Testis (tissue), 5 donors: Measurements from ENCODE around the gene PEX13. TPM values are rescaled to one million over a fixed set of nuclear protein-coding genes. Genes with fewer than 3 reads are reported as not detected.

ENCODE experiments used
- DNase-seq: peaks from one replicate; pipeline ENCODE4 v3.0.0-alpha.2; 2019
- H3K27ac ChIP-seq, 2 donors: fragments of 200-600 bp; sonication (generic); one replicate each; pipeline ENCODE4 v1.5.1; 2019
- H3K27me3 ChIP-seq: fragments of 200-600 bp; sonication (generic); one replicate; pipeline ENCODE4 v1.5.1; 2019
- H3K36me3 ChIP-seq: fragments of 200-600 bp; sonication (generic); one replicate; pipeline ENCODE4 v1.5.1; 2017; ENCODE audit warnings: low read depth; ENCODE audit errors: missing control alignments
- H3K4me1 ChIP-seq: fragments of 200-600 bp; sonication (generic); one replicate; pipeline ENCODE4 v1.5.1; 2019
- H3K4me3 ChIP-seq, 2 donors: fragments of 200-600 bp; sonication (generic); one replicate each; pipeline ENCODE4 v1.5.1; 2017 to 2019
- H3K9me3 ChIP-seq: fragments of 200-600 bp; sonication (generic); one replicate; pipeline ENCODE4 v1.5.1; 2017
- CTCF ChIP-seq, 3 experiments: fragments of 450-650 bp in 2 of 3; fragments of 200-600 bp in 1 of 3; sonication (generic) in 1 of 3; IDR thresholded peaks; one replicate each; pipeline ENCODE4 v1.5.1; 2016 to 2019; ENCODE audit warnings: antibody characterized with exemption in 3 of 3, mild to moderate bottlenecking in 2 of 3, moderate library complexity in 1 of 3
- POLR2A ChIP-seq: fragments of 450-650 bp; IDR thresholded peaks from one replicate; pipeline ENCODE4 v1.6.1; 2017; ENCODE audit warnings: antibody characterized with exemption, mild to moderate bottlenecking, moderate library complexity
- WGBS, 2 donors: methylation state at CpG; one replicate each; pipeline ENCODE4 v1.1.5; 2018; 5-methylcytosine and 5-hydroxymethylcytosine counted together
- intact Hi-C: fragments of 100-400 bp; cut with DNase I; formaldehyde crosslinking; loops from one replicate; pipeline ENCODE4 v1.15.1; 2023; ENCODE audit warnings: low total_unique reads
- long read RNA-seq, 2 donors: transcript quantifications; one replicate each; lab custom pipeline, GENCODE V29; 2026
- polyA plus RNA-seq: library from polyadenylated mRNA; stranded (reverse); fragments of 350-450 nt; fragmentation: Illumina TruSeq; extraction: RNeasy Lipid Tissue Mini Kit (QIAGEN cat#74804); gene quantifications from one replicate; pipeline ENCODE4 v1.2.3, GENCODE V29; 2014; ENCODE audit warnings: low read depth, low replicate concordance; ENCODE audit not compliant: insufficient read depth
- total RNA-seq, 2 donors: library from RNA; depleted of rRNA; stranded (reverse); fragments of >200 nt; gene quantifications; one replicate each; pipeline ENCODE4 v1.2.3, GENCODE V29; 2016

PEX13 gene
- 10 to 100 TPM; 39.0 to 44.3 TPM for total RNA-seq
- 34.6 TPM for polyA plus RNA-seq
- long read RNA-seq, donor 1, full-length matches to known transcripts: 3 of 10 reads
- long read RNA-seq, donor 1, partial matches to known transcripts: 7 of 10 reads
- long read RNA-seq, donor 1, other reads (novel, unspliced or antisense): 0 of 10 reads
- long read RNA-seq, donor 2, full-length matches to known transcripts: 6 of 6 reads
- long read RNA-seq, donor 2, partial matches to known transcripts: 0 of 6 reads
- long read RNA-seq, donor 2, other reads (novel, unspliced or antisense): 0 of 6 reads

GRCh38 chr2:61017556-61018317, at the start of gene PEX13, which contains the start of gene PUS10:
PEX13 (plus strand) TSS chr2:61017720; CDS start chr2:61017760, 40 bp downstream.
PUS10 (minus strand) TSS chr2:61018255; CDS start chr2:61011890, 6,365 bp downstream.
- intact Hi-C loops: no loop called here
- no peaks in the 10 kb centered on the region for H3K9me3 ChIP-seq
- peak; percentile 92 for DNase-seq
- H3K27me3 ChIP-seq: no peaks in the 10 kb centered on the region
- H3K27ac ChIP-seq: peak within 1 kb of the TSS; percentile 88 to 93
- peaks cover 16% of the 10 kb centered on the region for H3K4me1 ChIP-seq
- 0% methylated on average over 25 to 35 of the region's 39 CpGs for WGBS, 2 donors
- TF ChIP-seq POLR2A (no peak), CTCF (IDR thresholded peaks at IDR 0.05) (peak in 1 of 3 experiments; percentile 5)
- no peaks in the 10 kb centered on the region for H3K36me3 ChIP-seq
- peak within 1 kb of the TSS; percentile 85 to 88 for H3K4me3 ChIP-seq

- H3K4me1 ChIP-seq: no peaks in the 10 kb centered on the region
- H3K4me3 ChIP-seq: peak overlapping the region in 1 of 2 donors; percentile 3
- WGBS, 2 donors: 72 to 73% methylated on average over 14 to 32 of the region's 32 CpGs
- no peak for DNase-seq
- no peaks in the 10 kb centered on the region for H3K27me3 ChIP-seq
- no peaks in the 10 kb centered on the region for H3K9me3 ChIP-seq
- no peak for TF ChIP-seq POLR2A
- TF ChIP-seq CTCF (IDR thresholded peaks at IDR 0.05): no peak
- intact Hi-C loops: no loop called here
- H3K36me3 ChIP-seq: no peaks in the 10 kb centered on the region
- H3K27ac ChIP-seq: no peak overlapping the region
Observed at GRCh38 chr2:60972889-60973656, 44.4 kb upstream of the PEX13 start.

- Histone ChIP-seq H3K9me3 (no peaks in the 10 kb centered on the region), H3K27me3 (no peaks in the 10 kb centered on the region), H3K4me1 (no peaks in the 10 kb centered on the region), H3K36me3 (no peaks in the 10 kb centered on the region), H3K4me3 (no peak overlapping the region), H3K27ac (no peak overlapping the region)
- TF ChIP-seq CTCF (IDR thresholded peaks at IDR 0.05) (no peak), POLR2A (no peak)
- WGBS, 2 donors: 49 to 60% methylated on average over 5 of the region's 5 CpGs
- DNase-seq: no peak
- intact Hi-C loops: no loop called here
Observed at GRCh38 chr2:60973705-60974104, 43.8 kb upstream of the PEX13 start.

- Histone ChIP-seq H3K9me3 (no peaks in the 10 kb centered on the region), H3K4me1 (no peaks in the 10 kb centered on the region), H3K27me3 (no peaks in the 10 kb centered on the region), H3K27ac (no peak overlapping the region), H3K36me3 (no peaks in the 10 kb centered on the region), H3K4me3 (no peak overlapping the region)
- WGBS, 2 donors: 79 to 81% methylated on average over 11 to 16 of the region's 16 CpGs
- TF ChIP-seq POLR2A (no peak), CTCF (IDR thresholded peaks at IDR 0.05) (no peak)
- DNase-seq: no peak
- intact Hi-C loops: no loop called here
Observed at GRCh38 chr2:60974652-60975051, 42.9 kb upstream of the PEX13 start.
